IMR-90 (cell line): Measurements from ENCODE around the gene ZDBF2. TPM values are rescaled to one million over a fixed set of nuclear protein-coding genes. Genes with fewer than 3 reads are reported as not detected.

ENCODE experiments used
- ATAC-seq: fragments of 200-7000 bp; cut with Tn5 transposase; 2 replicates; pipeline ENCODE4 v1.9.1; 2020; ENCODE audit warnings: low read depth, mild to moderate bottlenecking, moderate library complexity
- BruUV-seq: library from RNA; stranded (reverse); fragments of 400-500 nt; replicated peaks from 2 replicates; lab custom pipeline; 2021; lab: Mats Ljungman, UMichigan
- CTCF ChIA-PET: fragments of 300-600 bp; formaldehyde crosslinking; extraction: SDS; loops from one replicate; lab custom pipeline; 2021; ENCODE audit warnings: antibody characterized with exemption; lab: Yijun Ruan, JAX
- POLR2A ChIA-PET: fragments of 300-600 bp; sonication (Branson Sonifier 250); formaldehyde crosslinking; loops from one replicate; lab custom pipeline; 2022; ENCODE audit warnings: antibody characterized with exemption; ENCODE audit not compliant: unreplicated experiment; lab: Charles Lee
- DNase-seq: peaks from one replicate; pipeline ENCODE4 v3.0.0; 2013
- H2AFZ ChIP-seq: replicated peaks from 2 replicates; pipeline ENCODE3; 2013; ENCODE audit warnings: low read length, mild to moderate bottlenecking; ENCODE audit not compliant: poor library complexity
- H2AK5ac ChIP-seq: 2 replicates; pipeline ENCODE4 v1.6.1; 2013; ENCODE audit warnings: low read depth, low read length, inconsistent platforms
- H2AK9ac ChIP-seq: replicated peaks from 2 replicates; pipeline ENCODE3; 2013; ENCODE audit warnings: mild to moderate bottlenecking, low read depth, low read length, moderate library complexity; ENCODE audit not compliant: poor library complexity
- H2BK120ac ChIP-seq: 2 replicates; pipeline ENCODE4 v1.6.1; 2013; ENCODE audit warnings: low read depth, low read length, inconsistent platforms
- H2BK15ac ChIP-seq: 3 replicates; pipeline ENCODE4 v1.6.1; 2013; ENCODE audit warnings: low read depth, low read length, inconsistent platforms
- H2BK20ac ChIP-seq: 2 replicates; pipeline ENCODE4 v1.6.1; 2013; ENCODE audit warnings: low read depth, mild to moderate bottlenecking, inconsistent platforms, low read length, moderate library complexity
- H2BK5ac ChIP-seq: 2 replicates; pipeline ENCODE4 v1.6.1; 2013; ENCODE audit warnings: mild to moderate bottlenecking, low read depth, low read length, inconsistent platforms; ENCODE audit not compliant: poor library complexity, severe bottlenecking
- H3K14ac ChIP-seq: replicated peaks from 2 replicates; pipeline ENCODE4 v1.6.1; 2013; ENCODE audit warnings: low read depth, low read length, inconsistent platforms
- H3K18ac ChIP-seq: 2 replicates; pipeline ENCODE4 v1.6.1; 2013; ENCODE audit warnings: low read depth, low read length, control low read depth
- H3K23ac ChIP-seq: 2 replicates; pipeline ENCODE4 v1.6.1; 2013; ENCODE audit warnings: low read depth, low read length, inconsistent platforms
- H3K27ac ChIP-seq: 2 replicates; pipeline ENCODE4 v1.5.1; 2013; ENCODE audit warnings: mild to moderate bottlenecking, control low read depth, low read length; ENCODE audit not compliant: insufficient read depth
- H3K27me3 ChIP-seq: 2 replicates; pipeline ENCODE4 v1.6.1; 2013; ENCODE audit warnings: low read length; ENCODE audit not compliant: control insufficient read depth, insufficient read depth
- H3K36me3 ChIP-seq: 2 replicates; pipeline ENCODE4 v1.6.1; 2013; ENCODE audit warnings: low read length, mixed read lengths; ENCODE audit not compliant: control insufficient read depth, insufficient read depth
- H3K4ac ChIP-seq: 2 replicates; pipeline ENCODE4 v1.6.1; 2013; ENCODE audit warnings: low read depth, low read length, inconsistent platforms
- H3K4me1 ChIP-seq: 2 replicates; pipeline ENCODE4 v1.6.1; 2013; ENCODE audit warnings: low read length, mixed read lengths; ENCODE audit not compliant: control insufficient read depth, insufficient read depth
- H3K4me2 ChIP-seq: 2 replicates; pipeline ENCODE4 v1.6.1; 2013; ENCODE audit warnings: low read depth, mild to moderate bottlenecking, control low read depth, low read length, moderate library complexity
- H3K4me3 ChIP-seq: 2 replicates; pipeline ENCODE4 v1.5.1; 2013; ENCODE audit warnings: low read depth, mild to moderate bottlenecking, control low read depth, low read length, moderate library complexity; ENCODE audit not compliant: insufficient read depth
- H3K56ac ChIP-seq: 2 replicates; pipeline ENCODE4 v1.6.1; 2013; ENCODE audit warnings: low read length, inconsistent platforms; ENCODE audit not compliant: insufficient read depth; ENCODE audit errors: extremely low read depth
- H3K79me1 ChIP-seq, 2 experiments: 2 replicates each; pipeline ENCODE4 v1.6.1; 2013; ENCODE audit warnings: low read length in 2 of 2, inconsistent platforms in 1 of 2, low read depth in 1 of 2
- H3K9ac ChIP-seq: 2 replicates; pipeline ENCODE4 v1.6.1; 2013; ENCODE audit warnings: low read depth, low read length, control low read depth
- H3K9me1 ChIP-seq: 2 replicates; pipeline ENCODE4 v1.6.1; 2013; ENCODE audit warnings: low read length, inconsistent platforms; ENCODE audit not compliant: insufficient read depth
- H3K9me3 ChIP-seq: 2 replicates; pipeline ENCODE4 v1.6.1; 2013; ENCODE audit warnings: low read length; ENCODE audit not compliant: control insufficient read depth, insufficient read depth
- H4K20me1 ChIP-seq: 2 replicates; pipeline ENCODE4 v1.6.1; 2013; ENCODE audit warnings: low read length, inconsistent platforms; ENCODE audit not compliant: insufficient read depth
- H4K5ac ChIP-seq: 2 replicates; pipeline ENCODE4 v1.6.1; 2013; ENCODE audit warnings: mild to moderate bottlenecking, low read depth, low read length, control low read depth
- H4K8ac ChIP-seq, 2 experiments: 2 replicates each; pipeline ENCODE4 v1.6.1; 2013; ENCODE audit warnings: low read depth in 2 of 2, low read length in 2 of 2, control low read depth in 1 of 2, inconsistent platforms in 1 of 2
- H4K91ac ChIP-seq: 2 replicates; pipeline ENCODE4 v1.6.1; 2013; ENCODE audit warnings: low read depth, low read length, inconsistent platforms; ENCODE audit not compliant: insufficient read depth
- CHD1 ChIP-seq: IDR thresholded peaks from 2 replicates; pipeline ENCODE4 v1.6.1; 2012; ENCODE audit warnings: low read depth, low read length, improper control_type of control experiment
- MAZ ChIP-seq: IDR thresholded peaks from 2 replicates; pipeline ENCODE4 v1.6.1; 2012; ENCODE audit warnings: low read depth, mild to moderate bottlenecking, low read length, improper control_type of control experiment, moderate library complexity, borderline replicate concordance
- SMC3 ChIP-seq: fragments of 150-350 bp; IDR thresholded peaks from 2 replicates; pipeline ENCODE4 v1.6.1; 2016; ENCODE audit warnings: low read depth, mild to moderate bottlenecking, antibody characterized with exemption, low read length, moderate library complexity
- WGBS, 2 experiments: methylation state at CpG; one replicate each; pipeline versions ENCODE4 v1.1.5 to v1.1.7; 2013; ENCODE audit warnings: missing lambda C conversion rate in 2 of 2; ENCODE audit not compliant: insufficient read length in 1 of 2; ENCODE audit errors: extremely low coverage in 2 of 2; 5-methylcytosine and 5-hydroxymethylcytosine counted together
- dilution Hi-C: fragments of 300-500 bp; cut with HindIII; formaldehyde crosslinking; loops from one replicate; pipeline ENCODE4 v1.14.3; 2018; ENCODE audit warnings: low sequenced_read_pairs; ENCODE audit not compliant: unreplicated experiment
- in situ Hi-C: fragments of 300-500 bp; cut with MboI; formaldehyde crosslinking; loops from 3 replicates; pipeline ENCODE4 v1.14.3; 2019; ENCODE audit warnings: low sequenced_read_pairs, inconsistent platforms, mixed read lengths
- intact Hi-C: fragments of 100-400 bp; cut with micrococcal nuclease; formaldehyde crosslinking; loops from 2 replicates; pipeline ENCODE4 v1.10.0; 2022
- polyA plus RNA-seq, 3 experiments: library from polyadenylated mRNA; depleted of rRNA; stranded (reverse); fragments of >200 nt; gene quantifications; 2 replicates each; pipeline ENCODE4 v1.2.3, GENCODE V29; 2012; ENCODE audit warnings: low replicate concordance in 1 of 3
- total RNA-seq: library from RNA; depleted of rRNA; stranded (reverse); fragments of >200 nt; gene quantifications from 2 replicates; pipeline ENCODE4 v1.2.3, GENCODE V29; 2012

The ZDBF2 gene
- total and polyA plus RNA-seq, 2 of the 4 experiments (the other 2 are of a cell fraction), result 1.9 to 10.2 TPM

- Histone ChIP-seq H3K36me3 (no peaks in the 10 kb centered on the region), H3K4me3 (no peak overlapping the region), H4K91ac (no peak overlapping the region), H3K4me1 (no peaks in the 10 kb centered on the region), H2AFZ (no peak overlapping the region), H3K18ac (no peak overlapping the region), H3K9ac (no peak overlapping the region), H3K27me3 (peaks cover 57% of the 10 kb centered on the region), H2BK15ac (no peak overlapping the region), H4K8ac (no peak overlapping the region), H3K14ac (no peak overlapping the region), H2AK5ac (no peak overlapping the region), H3K4ac (no peak overlapping the region), H3K9me3 (no peaks in the 10 kb centered on the region), H2AK9ac (no peak overlapping the region), H3K23ac (no peak overlapping the region), H4K20me1 (no peaks in the 10 kb centered on the region), H2BK20ac (no peak overlapping the region), H3K56ac (no peak overlapping the region), H3K9me1 (no peaks in the 10 kb centered on the region), H3K4me2 (peak overlapping the region; percentile 45; the same call in 1 of the 2 replicates), H2BK120ac (no peak overlapping the region), H3K79me1 (no peaks in the 10 kb centered on the region), H4K5ac (no peak overlapping the region), H2BK5ac (no peak overlapping the region), H3K27ac (no peak overlapping the region)
- TF ChIP-seq SMC3, result no peak
- TF ChIP-seq CHD1, result no peak
- no peak for TF ChIP-seq MAZ
- ATAC-seq (no peak; the same call in 1 of the 2 replicates), DNase-seq (no peak)
- intact Hi-C loops (loop anchor here (1.0 kb wide), 1 partner anchor 95 kb away; no protein-coding TSS in a partner anchor), dilution Hi-C loops (no loop called here), in situ Hi-C loops (loop anchor here (10.0 kb wide), 1 partner anchor 95 kb away; no protein-coding TSS in a partner anchor)
- WGBS, 2 experiments, result no CpG with 5 or more reads among the region's 10 CpGs
- ChIA-PET POLR2A (no interaction called here), CTCF (interaction anchor here (0.6 to 1.0 kb wide), 3 partner anchors 10 to 98 kb away, joined by 3 read pairs; no protein-coding TSS in a partner anchor)
- BruUV-seq, result no TSS peak
Observed at GRCh38 chr2:206259376-206260187, 14.9 kb upstream of the ZDBF2 start.
